IMR-90 (cell line): ENCODE results near the gene ZZZ3. TPM values are rescaled to one million over a fixed set of nuclear protein-coding genes. Genes with fewer than 3 reads are reported as not detected.

Experiments used
- ATAC-seq: fragments of 200-7000 bp; cut with Tn5 transposase; 2 replicates; pipeline ENCODE4 v1.9.1; 2020; ENCODE audit warnings: low read depth, mild to moderate bottlenecking, moderate library complexity
- BruUV-seq: library from RNA; stranded (reverse); fragments of 400-500 nt; replicated peaks from 2 replicates; lab custom pipeline; 2021; lab: Mats Ljungman, UMichigan
- CTCF ChIA-PET: fragments of 300-600 bp; formaldehyde crosslinking; extraction: SDS; loops from one replicate; lab custom pipeline; 2021; ENCODE audit warnings: antibody characterized with exemption; lab: Yijun Ruan, JAX
- POLR2A ChIA-PET: fragments of 300-600 bp; sonication (Branson Sonifier 250); formaldehyde crosslinking; loops from one replicate; lab custom pipeline; 2022; ENCODE audit warnings: antibody characterized with exemption; ENCODE audit not compliant: unreplicated experiment; lab: Charles Lee
- DNase-seq: peaks from one replicate; pipeline ENCODE4 v3.0.0; 2013
- H2AFZ ChIP-seq: replicated peaks from 2 replicates; pipeline ENCODE3; 2013; ENCODE audit warnings: low read length, mild to moderate bottlenecking; ENCODE audit not compliant: poor library complexity
- H2AK5ac ChIP-seq: 2 replicates; pipeline ENCODE4 v1.6.1; 2013; ENCODE audit warnings: low read depth, low read length, inconsistent platforms
- H2AK9ac ChIP-seq: replicated peaks from 2 replicates; pipeline ENCODE3; 2013; ENCODE audit warnings: mild to moderate bottlenecking, low read depth, low read length, moderate library complexity; ENCODE audit not compliant: poor library complexity
- H2BK120ac ChIP-seq: 2 replicates; pipeline ENCODE4 v1.6.1; 2013; ENCODE audit warnings: low read depth, low read length, inconsistent platforms
- H2BK15ac ChIP-seq: 3 replicates; pipeline ENCODE4 v1.6.1; 2013; ENCODE audit warnings: low read depth, low read length, inconsistent platforms
- H2BK20ac ChIP-seq: 2 replicates; pipeline ENCODE4 v1.6.1; 2013; ENCODE audit warnings: low read depth, mild to moderate bottlenecking, inconsistent platforms, low read length, moderate library complexity
- H2BK5ac ChIP-seq: 2 replicates; pipeline ENCODE4 v1.6.1; 2013; ENCODE audit warnings: mild to moderate bottlenecking, low read depth, low read length, inconsistent platforms; ENCODE audit not compliant: poor library complexity, severe bottlenecking
- H3K14ac ChIP-seq: replicated peaks from 2 replicates; pipeline ENCODE4 v1.6.1; 2013; ENCODE audit warnings: low read depth, low read length, inconsistent platforms
- H3K18ac ChIP-seq: 2 replicates; pipeline ENCODE4 v1.6.1; 2013; ENCODE audit warnings: low read depth, low read length, control low read depth
- H3K23ac ChIP-seq: 2 replicates; pipeline ENCODE4 v1.6.1; 2013; ENCODE audit warnings: low read depth, low read length, inconsistent platforms
- H3K27ac ChIP-seq: 2 replicates; pipeline ENCODE4 v1.5.1; 2013; ENCODE audit warnings: mild to moderate bottlenecking, control low read depth, low read length; ENCODE audit not compliant: insufficient read depth
- H3K27me3 ChIP-seq: 2 replicates; pipeline ENCODE4 v1.6.1; 2013; ENCODE audit warnings: low read length; ENCODE audit not compliant: control insufficient read depth, insufficient read depth
- H3K36me3 ChIP-seq: 2 replicates; pipeline ENCODE4 v1.6.1; 2013; ENCODE audit warnings: low read length, mixed read lengths; ENCODE audit not compliant: control insufficient read depth, insufficient read depth
- H3K4ac ChIP-seq: 2 replicates; pipeline ENCODE4 v1.6.1; 2013; ENCODE audit warnings: low read depth, low read length, inconsistent platforms
- H3K4me1 ChIP-seq: 2 replicates; pipeline ENCODE4 v1.6.1; 2013; ENCODE audit warnings: low read length, mixed read lengths; ENCODE audit not compliant: control insufficient read depth, insufficient read depth
- H3K4me2 ChIP-seq: 2 replicates; pipeline ENCODE4 v1.6.1; 2013; ENCODE audit warnings: low read depth, mild to moderate bottlenecking, control low read depth, low read length, moderate library complexity
- H3K4me3 ChIP-seq: 2 replicates; pipeline ENCODE4 v1.5.1; 2013; ENCODE audit warnings: low read depth, mild to moderate bottlenecking, control low read depth, low read length, moderate library complexity; ENCODE audit not compliant: insufficient read depth
- H3K56ac ChIP-seq: 2 replicates; pipeline ENCODE4 v1.6.1; 2013; ENCODE audit warnings: low read length, inconsistent platforms; ENCODE audit not compliant: insufficient read depth; ENCODE audit errors: extremely low read depth
- H3K79me1 ChIP-seq, 2 experiments: 2 replicates each; pipeline ENCODE4 v1.6.1; 2013; ENCODE audit warnings: low read length in 2 of 2, inconsistent platforms in 1 of 2, low read depth in 1 of 2
- H3K9ac ChIP-seq: 2 replicates; pipeline ENCODE4 v1.6.1; 2013; ENCODE audit warnings: low read depth, low read length, control low read depth
- H3K9me1 ChIP-seq: 2 replicates; pipeline ENCODE4 v1.6.1; 2013; ENCODE audit warnings: low read length, inconsistent platforms; ENCODE audit not compliant: insufficient read depth
- H3K9me3 ChIP-seq: 2 replicates; pipeline ENCODE4 v1.6.1; 2013; ENCODE audit warnings: low read length; ENCODE audit not compliant: control insufficient read depth, insufficient read depth
- H4K20me1 ChIP-seq: 2 replicates; pipeline ENCODE4 v1.6.1; 2013; ENCODE audit warnings: low read length, inconsistent platforms; ENCODE audit not compliant: insufficient read depth
- H4K5ac ChIP-seq: 2 replicates; pipeline ENCODE4 v1.6.1; 2013; ENCODE audit warnings: mild to moderate bottlenecking, low read depth, low read length, control low read depth
- H4K8ac ChIP-seq, 2 experiments: 2 replicates each; pipeline ENCODE4 v1.6.1; 2013; ENCODE audit warnings: low read depth in 2 of 2, low read length in 2 of 2, control low read depth in 1 of 2, inconsistent platforms in 1 of 2
- H4K91ac ChIP-seq: 2 replicates; pipeline ENCODE4 v1.6.1; 2013; ENCODE audit warnings: low read depth, low read length, inconsistent platforms; ENCODE audit not compliant: insufficient read depth
- CEBPB ChIP-seq: IDR thresholded peaks from 2 replicates; pipeline ENCODE4 v1.6.1; 2012; ENCODE audit warnings: low read depth, low read length, improper control_type of control experiment
- FOS ChIP-seq: fragments of 150-350 bp; IDR thresholded peaks from 2 replicates; pipeline ENCODE4 v1.6.1; 2016; ENCODE audit warnings: low read depth, low read length
- MAZ ChIP-seq: IDR thresholded peaks from 2 replicates; pipeline ENCODE4 v1.6.1; 2012; ENCODE audit warnings: low read depth, mild to moderate bottlenecking, low read length, improper control_type of control experiment, moderate library complexity, borderline replicate concordance
- WGBS, 2 experiments: methylation state at CpG; one replicate each; pipeline versions ENCODE4 v1.1.5 to v1.1.7; 2013; ENCODE audit warnings: missing lambda C conversion rate in 2 of 2; ENCODE audit not compliant: insufficient read length in 1 of 2; ENCODE audit errors: extremely low coverage in 2 of 2; 5-methylcytosine and 5-hydroxymethylcytosine counted together
- dilution Hi-C: fragments of 300-500 bp; cut with HindIII; formaldehyde crosslinking; loops from one replicate; pipeline ENCODE4 v1.14.3; 2018; ENCODE audit warnings: low sequenced_read_pairs; ENCODE audit not compliant: unreplicated experiment
- in situ Hi-C: fragments of 300-500 bp; cut with MboI; formaldehyde crosslinking; loops from 3 replicates; pipeline ENCODE4 v1.14.3; 2019; ENCODE audit warnings: low sequenced_read_pairs, inconsistent platforms, mixed read lengths
- intact Hi-C: fragments of 100-400 bp; cut with micrococcal nuclease; formaldehyde crosslinking; loops from 2 replicates; pipeline ENCODE4 v1.10.0; 2022
- polyA plus RNA-seq, 3 experiments: library from polyadenylated mRNA; depleted of rRNA; stranded (reverse); fragments of >200 nt; gene quantifications; 2 replicates each; pipeline ENCODE4 v1.2.3, GENCODE V29; 2012; ENCODE audit warnings: low replicate concordance in 1 of 3
- total RNA-seq: library from RNA; depleted of rRNA; stranded (reverse); fragments of >200 nt; gene quantifications from 2 replicates; pipeline ENCODE4 v1.2.3, GENCODE V29; 2012

ZZZ3 gene
- total and polyA plus RNA-seq, 2 of the 4 experiments (the other 2 are of a cell fraction), result 14.2 to 66.3 TPM

GRCh38 chr1:77658271-77658670 is 24.2 kb downstream of the ZZZ3 start:
- Histone ChIP-seq H2AK9ac (no peak overlapping the region), H2AFZ (no peak overlapping the region), H3K4me3 (no peak overlapping the region), H3K9me1 (no peaks in the 10 kb centered on the region), H2AK5ac (no peak overlapping the region), H3K27me3 (no peaks in the 10 kb centered on the region), H3K9ac (no peak overlapping the region), H3K79me1 (peaks cover 14 to 61% of the 10 kb centered on the region in 2 experiments), H4K5ac (no peak overlapping the region), H4K8ac (no peak overlapping the region), H3K4me2 (no peak overlapping the region), H4K20me1 (peaks cover 42% of the 10 kb centered on the region), H3K56ac (no peak overlapping the region), H3K18ac (no peak overlapping the region), H3K9me3 (no peaks in the 10 kb centered on the region), H3K36me3 (0 out of 2 replicates have a peak, but pooled peaks cover 2% of the 10 kb centered on the region), H2BK15ac (no peak overlapping the region), H4K91ac (no peak overlapping the region), H3K23ac (no peak overlapping the region), H2BK120ac (no peak overlapping the region), H3K4me1 (no peaks in the 10 kb centered on the region), H2BK20ac (no peak overlapping the region), H3K14ac (no peak overlapping the region), H3K27ac (no peak overlapping the region), H3K4ac (no peak overlapping the region), H2BK5ac (no peak overlapping the region)
- no CpG with 5 or more reads among the region's 6 CpGs for WGBS, 2 experiments
- DNase-seq (no peak), ATAC-seq (no peak)
- no TSS peak for BruUV-seq
- in situ Hi-C loops, result no loop called here
- POLR2A ChIA-PET, result no interaction called here
- dilution Hi-C loops, result no loop called here
- CTCF ChIA-PET, result no interaction called here
- TF ChIP-seq CEBPB, result no peak
- TF ChIP-seq MAZ, result no peak
- no peak for TF ChIP-seq FOS
- intact Hi-C loops, result no loop called here
